HUES48 (cell line): ENCODE data around the gene C6orf132.
A peak's percentile ranks its signal among the peaks of the same experiment; 100 is the strongest.

Experiments
- H3K27ac ChIP-seq: one replicate; pipeline ENCODE4 v1.7.0; 2013; ENCODE audit warnings: low read depth, low read length, inconsistent platforms
- H3K27me3 ChIP-seq: 2 replicates; pipeline ENCODE4 v1.6.1; 2013; ENCODE audit warnings: mild to moderate bottlenecking, low read length; ENCODE audit not compliant: control insufficient read depth, insufficient read depth
- H3K36me3 ChIP-seq: 2 replicates; pipeline ENCODE4 v1.6.1; 2013; ENCODE audit warnings: low read length; ENCODE audit not compliant: control insufficient read depth, insufficient read depth
- H3K4me1 ChIP-seq: 2 replicates; pipeline ENCODE4 v1.6.1; 2013; ENCODE audit warnings: mild to moderate bottlenecking, low read length; ENCODE audit not compliant: control insufficient read depth, insufficient read depth
- H3K4me3 ChIP-seq: 2 replicates; pipeline ENCODE4 v1.5.1; 2013; ENCODE audit warnings: mild to moderate bottlenecking, low read depth, low read length
- H3K9ac ChIP-seq: 2 replicates; pipeline ENCODE4 v1.6.1; 2013; ENCODE audit warnings: mild to moderate bottlenecking, low read depth, low read length, moderate library complexity
- H3K9me3 ChIP-seq: 2 replicates; pipeline ENCODE4 v1.6.1; 2013; ENCODE audit warnings: low read length; ENCODE audit not compliant: control insufficient read depth, insufficient read depth

Gene C6orf132

GRCh38 chr6:42068872-42069522, 73.4 kb downstream of the C6orf132 start:
- H3K9ac ChIP-seq, result no peak overlapping the region
- no peaks in the 10 kb centered on the region for H3K9me3 ChIP-seq
- H3K27me3 ChIP-seq, result no peaks in the 10 kb centered on the region
- H3K36me3 ChIP-seq, result peaks cover 76% of the 10 kb centered on the region
- no peak overlapping the region for H3K27ac ChIP-seq
- H3K4me1 ChIP-seq, result no peaks in the 10 kb centered on the region
- H3K4me3 ChIP-seq, result no peak overlapping the region

- no peak overlapping the region for H3K9ac ChIP-seq
- peaks cover 81% of the 10 kb centered on the region for H3K36me3 ChIP-seq
- H3K27ac ChIP-seq, result no peak overlapping the region
- H3K4me3 ChIP-seq, result no peak overlapping the region
- no peaks in the 10 kb centered on the region for H3K4me1 ChIP-seq
- H3K27me3 ChIP-seq, result no peaks in the 10 kb centered on the region
- H3K9me3 ChIP-seq, result no peaks in the 10 kb centered on the region
Observed at GRCh38 chr6:42068173-42068572, 74.2 kb downstream of the C6orf132 start.

DNA sequence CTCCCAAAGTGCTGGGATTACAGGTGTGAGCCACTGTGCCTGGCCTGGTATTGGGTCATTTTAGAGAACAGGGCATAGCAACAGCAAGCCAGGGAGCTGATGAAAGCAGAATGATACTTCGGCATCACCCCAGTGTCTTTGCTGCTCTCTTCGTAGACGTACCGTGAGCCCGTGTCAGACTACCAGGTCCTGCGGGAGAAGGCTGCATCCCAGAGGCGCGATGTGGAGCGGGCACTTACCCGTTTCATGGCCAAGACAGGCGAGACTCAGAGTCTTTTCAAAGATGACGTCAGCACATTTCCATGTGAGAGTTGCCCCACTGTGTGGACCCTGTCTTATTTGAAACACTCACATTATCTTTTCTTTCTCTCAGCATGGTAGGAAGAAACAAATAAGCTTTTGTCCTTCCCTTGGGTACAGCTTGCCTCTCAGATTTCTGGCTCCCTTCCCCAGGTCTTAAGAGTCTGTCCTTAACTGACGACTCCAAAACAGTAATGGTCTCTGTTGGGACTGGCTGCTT, 76.2 kb downstream of the C6orf132 start:
- Histone ChIP-seq H3K4me3 (no peak overlapping the region), H3K27me3 (no peaks in the 10 kb centered on the region), H3K9me3 (no peaks in the 10 kb centered on the region), H3K9ac (no peak overlapping the region), H3K4me1 (no peaks in the 10 kb centered on the region), H3K36me3 (peaks cover 82% of the 10 kb centered on the region), H3K27ac (no peak overlapping the region)

GRCh38 chr6:42059743-42060142, 82.7 kb downstream of the C6orf132 start:
- Histone ChIP-seq H3K9ac (no peak overlapping the region), H3K27me3 (no peaks in the 10 kb centered on the region), H3K27ac (no peak overlapping the region), H3K9me3 (no peaks in the 10 kb centered on the region), H3K4me1 (no peaks in the 10 kb centered on the region), H3K4me3 (no peak overlapping the region), H3K36me3 (peaks cover 89% of the 10 kb centered on the region)

DNA sequence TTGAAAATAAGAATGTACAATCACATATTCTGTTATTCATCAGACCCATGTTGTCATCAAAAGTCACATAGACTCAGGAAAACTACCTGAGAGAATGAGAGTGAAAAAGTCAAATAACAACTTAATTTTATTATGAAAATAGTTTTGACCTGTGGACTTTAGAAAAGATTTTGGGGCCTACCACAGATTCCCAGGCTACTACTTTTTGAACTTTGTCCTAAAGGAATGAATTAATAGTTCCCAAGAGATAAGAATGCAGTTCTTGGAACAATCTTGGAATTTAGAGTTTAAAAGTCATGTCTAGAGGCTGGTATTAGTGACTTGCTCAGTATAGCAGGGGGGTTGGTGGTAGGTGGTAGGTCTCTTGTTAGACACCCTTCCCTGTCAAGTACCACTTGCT, 88.8 kb downstream of the C6orf132 start:
- Histone ChIP-seq H3K9ac (no peak overlapping the region), H3K4me1 (no peaks in the 10 kb centered on the region), H3K27me3 (peaks cover 14% of the 10 kb centered on the region), H3K27ac (no peak overlapping the region), H3K36me3 (peaks cover 67% of the 10 kb centered on the region), H3K4me3 (no peak overlapping the region), H3K9me3 (no peaks in the 10 kb centered on the region)

DNA sequence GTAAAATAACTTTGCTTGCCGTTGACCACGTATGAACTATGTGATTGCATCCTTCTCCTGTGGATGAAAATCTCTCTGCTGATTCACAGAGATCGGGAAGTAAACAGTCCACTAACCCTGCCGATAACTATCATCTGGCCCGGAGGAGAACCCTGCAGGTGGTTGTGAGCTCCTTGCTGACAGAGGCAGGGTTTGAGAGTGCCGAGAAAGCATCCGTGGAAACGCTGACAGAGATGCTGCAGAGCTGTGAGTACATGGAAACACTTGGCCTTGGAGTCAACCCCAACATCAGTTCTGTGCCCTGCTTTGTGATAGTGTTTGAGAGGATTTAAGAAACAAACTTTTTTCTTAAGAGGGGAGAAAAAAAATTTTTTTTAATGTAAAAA, 91.2 kb downstream of the C6orf132 start:
- no peaks in the 10 kb centered on the region for H3K9me3 ChIP-seq
- H3K4me3 ChIP-seq, result peak overlapping the region; percentile 92
- no peak overlapping the region for H3K9ac ChIP-seq
- H3K27ac ChIP-seq, result no peak overlapping the region
- peaks cover 37% of the 10 kb centered on the region for H3K27me3 ChIP-seq
- peaks cover 3% of the 10 kb centered on the region for H3K4me1 ChIP-seq
- H3K36me3 ChIP-seq, result peaks cover 44% of the 10 kb centered on the region
